GM21526 (cell line): Measurements from ENCODE around the gene IL21R.
"Not testable (repeated sequence)": the region's sequence is repeated elsewhere in the genome, so short reads cannot be mapped to it uniquely, and the experiment has no call there.

Experiments
- ATAC-seq: cut with Tn5 transposase; IDR thresholded peaks from one replicate; pipeline ENCODE4 v1.9.1; 2021; ENCODE audit warnings: moderate library complexity; ENCODE audit not compliant: unreplicated experiment, low FRiP score

Gene IL21R

DNA sequence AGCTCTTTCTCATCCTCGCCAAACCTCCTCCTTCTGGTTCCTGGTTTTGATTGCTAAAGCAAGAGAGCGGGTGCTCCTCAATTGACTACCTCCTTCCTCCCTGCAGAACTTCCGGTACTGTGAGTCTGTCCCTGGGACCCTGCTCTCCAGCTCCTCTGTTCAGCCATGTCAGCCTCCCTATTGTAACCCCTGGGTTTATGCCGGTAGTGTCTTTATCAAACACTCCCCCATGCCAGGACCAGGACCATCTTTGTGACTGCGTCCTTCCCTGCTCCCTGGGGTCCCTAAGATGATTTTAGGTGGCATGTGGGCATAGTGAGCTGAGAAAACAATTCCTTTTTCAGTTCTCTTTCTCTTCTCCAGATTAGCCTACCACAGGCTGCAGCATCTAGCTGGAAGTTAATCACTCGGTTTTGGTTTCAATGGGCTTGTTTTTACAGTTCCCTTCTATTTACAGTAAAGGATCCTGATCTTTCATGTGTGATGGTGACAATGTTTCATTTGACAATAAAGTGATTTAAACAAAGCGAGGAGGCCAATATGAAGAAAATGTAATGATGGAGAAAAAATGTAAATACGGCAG lies 27.7 kb upstream of the IL21R start:
- no peak for ATAC-seq

- ATAC-seq: peak; percentile 37
These were observed 27.1 kb upstream of the IL21R start for GRCh38 chr16:27374804-27375425.

DNA sequence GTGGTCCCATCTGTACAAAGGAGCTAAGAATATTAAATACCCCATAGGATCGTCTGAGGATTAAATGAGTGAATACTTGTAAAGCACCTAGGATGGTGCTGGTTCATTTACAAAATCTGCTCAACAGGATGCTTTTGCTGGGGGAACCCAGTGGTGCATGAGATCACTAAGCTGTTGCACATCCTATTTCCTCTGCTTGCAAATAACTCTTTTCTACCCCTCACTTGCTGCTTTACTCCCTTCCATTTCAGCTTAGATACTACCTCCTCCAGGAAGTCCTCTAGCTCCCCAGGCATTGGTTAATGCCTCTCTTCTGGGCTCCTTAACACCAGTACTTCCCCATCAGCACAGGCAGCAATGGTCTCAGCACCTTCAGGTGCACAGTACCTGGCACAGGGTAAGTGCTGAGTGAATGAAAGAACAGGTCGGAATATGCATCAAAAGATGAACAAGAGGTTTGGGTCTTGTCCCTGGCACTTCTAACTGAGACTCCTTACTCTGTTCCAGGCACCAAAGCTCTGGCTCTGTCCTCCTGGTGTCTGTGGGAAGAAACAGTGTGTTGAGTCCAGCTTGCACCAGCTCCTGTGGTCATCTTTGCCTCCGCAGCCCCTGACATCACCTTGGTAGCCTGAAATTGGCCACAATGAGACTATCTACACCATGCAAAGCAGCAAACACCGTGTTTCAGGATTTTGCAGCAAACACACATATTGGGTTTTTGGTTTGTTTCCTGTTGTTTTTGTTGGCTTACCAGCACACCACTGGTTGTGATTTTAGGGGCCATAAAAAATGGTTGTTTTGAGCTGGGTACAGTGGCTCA lies 24.1 kb upstream of the IL21R start:
- ATAC-seq: no peak

- ATAC-seq: no peak
These were observed 23.0 kb upstream of the IL21R start for GRCh38 chr16:27378871-27379481.

DNA sequence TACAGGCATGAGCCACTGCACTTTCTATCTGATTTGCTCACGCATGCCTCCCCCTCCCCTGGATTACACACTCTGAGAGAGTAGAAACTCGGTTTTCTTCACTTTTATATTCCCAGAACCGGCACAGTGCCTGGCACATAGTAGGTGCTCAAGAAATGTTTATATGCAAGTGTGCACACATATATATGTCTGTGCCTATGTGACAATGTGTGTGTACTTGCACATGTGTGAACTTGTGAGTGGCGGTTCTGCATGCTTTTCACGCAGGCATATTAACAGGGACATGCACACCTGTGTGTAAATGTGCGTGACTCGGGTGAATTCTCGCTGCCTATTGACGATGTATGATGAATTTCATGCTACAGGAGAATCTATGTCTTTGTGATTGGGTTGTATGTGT lies 22.1 kb upstream of the IL21R start:
- no peak for ATAC-seq

DNA sequence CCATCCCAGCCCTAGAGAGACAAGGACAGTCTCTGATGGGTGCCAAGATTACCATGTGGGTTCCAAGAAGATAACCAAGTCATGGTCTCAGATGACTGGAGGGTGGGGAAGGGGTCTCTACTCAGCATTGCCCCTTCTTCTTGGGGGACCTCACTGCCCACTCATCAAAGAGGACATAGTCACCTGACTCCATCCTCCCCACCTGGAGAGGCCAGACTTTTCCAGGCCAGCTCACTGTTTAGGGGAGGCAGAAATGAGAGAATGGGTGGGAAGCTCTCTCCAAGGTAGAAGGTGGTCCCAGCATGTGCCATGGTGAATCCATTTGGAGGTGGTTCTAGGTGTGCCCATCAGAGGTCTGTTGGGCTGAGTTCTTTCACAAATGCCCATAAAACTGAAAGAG lies 20.7 kb upstream of the IL21R start:
- ATAC-seq: no peak

GRCh38 chr16:27381974-27382855 lies 19.8 kb upstream of the IL21R start:
- no peak for ATAC-seq

DNA sequence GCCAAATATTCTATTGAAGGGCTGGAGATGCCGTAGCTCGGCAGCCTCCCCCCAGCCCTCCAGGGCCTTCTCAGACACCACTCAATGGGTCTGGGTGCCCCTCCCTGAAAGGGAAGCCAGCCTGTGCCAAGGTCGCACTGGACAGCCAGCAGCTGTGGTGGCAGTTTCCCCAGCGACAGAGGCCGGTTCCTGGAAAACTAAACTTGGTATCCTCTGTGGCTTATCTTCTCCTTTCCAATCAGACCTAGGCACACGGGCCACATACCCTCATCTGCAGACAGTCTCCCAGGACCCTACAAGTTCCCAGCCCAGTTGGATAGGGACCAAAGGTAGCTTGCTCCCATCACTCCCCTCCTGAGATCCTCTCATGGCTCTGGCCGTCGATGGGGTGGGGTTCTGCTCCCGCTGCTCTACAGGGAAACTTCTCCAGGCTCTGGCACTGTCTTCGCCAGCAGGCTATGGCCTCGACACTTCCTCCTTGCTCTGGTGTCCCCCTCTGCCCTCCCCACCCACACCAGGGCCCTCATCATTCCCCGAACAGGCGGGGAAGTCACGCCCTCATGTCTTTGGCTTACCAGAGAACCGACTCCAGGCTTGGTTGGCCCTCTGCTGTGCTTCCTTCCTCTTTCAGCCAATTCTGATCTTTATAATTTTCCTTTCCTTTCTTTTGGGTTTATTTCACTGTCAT lies 18.3 kb upstream of the IL21R start:
- no peak for ATAC-seq

DNA sequence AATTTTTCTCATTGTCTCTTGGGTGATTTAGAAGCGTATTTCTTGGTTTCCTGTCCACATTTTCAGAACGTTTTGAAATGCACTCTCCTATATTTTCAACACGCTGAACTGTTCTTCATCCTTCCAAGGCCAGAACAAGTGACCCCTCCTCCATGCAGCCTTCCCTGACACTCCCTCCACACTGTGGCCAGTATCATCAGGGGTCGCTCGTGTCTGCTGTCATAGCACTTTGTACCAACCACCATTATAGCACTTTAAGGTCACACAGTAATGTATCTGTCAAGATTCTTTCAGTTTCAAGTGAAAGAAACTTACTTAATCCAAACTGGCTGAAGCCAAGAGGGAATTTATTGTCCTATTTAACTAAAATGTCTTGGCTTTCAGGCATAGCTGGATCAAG lies 17.5 kb upstream of the IL21R start:
- no peak for ATAC-seq

GRCh38 chr16:27385398-27385797 lies 16.6 kb upstream of the IL21R start:
- ATAC-seq: no peak

DNA sequence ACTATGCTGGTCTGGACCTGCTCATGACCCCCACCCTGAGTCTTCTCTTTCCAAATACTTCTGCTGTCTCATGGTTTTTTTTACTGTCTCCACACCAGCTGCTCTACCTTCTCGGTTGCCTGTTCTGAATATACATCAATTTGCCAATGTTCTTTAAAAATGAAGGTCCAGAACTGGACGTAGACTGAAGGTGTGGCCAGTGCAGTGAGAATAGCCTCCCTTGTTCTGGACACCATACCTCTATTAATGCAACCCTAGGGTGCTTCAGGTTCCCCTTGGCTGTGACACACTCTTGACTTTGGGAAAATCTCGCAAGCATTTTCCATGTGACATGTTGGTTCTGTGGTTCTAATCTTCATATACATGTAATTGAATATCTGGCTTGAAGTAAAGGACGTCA lies 15.3 kb upstream of the IL21R start:
- no peak for ATAC-seq

DNA sequence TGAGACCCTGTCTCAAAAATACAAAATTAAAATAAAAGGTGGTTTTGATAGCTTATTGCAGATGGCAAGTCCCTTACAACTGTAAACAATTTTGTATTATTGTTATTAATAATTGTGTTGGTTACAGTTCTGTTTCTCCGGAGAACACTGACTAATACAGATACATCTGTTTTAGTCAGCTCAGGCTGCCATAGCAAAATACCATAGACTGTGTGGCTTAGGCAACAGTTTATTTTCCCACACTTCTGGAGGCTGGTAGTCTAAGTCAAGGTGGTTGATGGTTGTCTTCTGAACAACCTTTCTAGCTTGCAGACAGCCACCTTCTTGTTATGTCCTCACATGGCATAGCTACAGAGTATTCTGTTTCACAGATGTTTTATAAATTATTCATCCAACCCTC lies 14.2 kb upstream of the IL21R start:
- no peak for ATAC-seq

DNA sequence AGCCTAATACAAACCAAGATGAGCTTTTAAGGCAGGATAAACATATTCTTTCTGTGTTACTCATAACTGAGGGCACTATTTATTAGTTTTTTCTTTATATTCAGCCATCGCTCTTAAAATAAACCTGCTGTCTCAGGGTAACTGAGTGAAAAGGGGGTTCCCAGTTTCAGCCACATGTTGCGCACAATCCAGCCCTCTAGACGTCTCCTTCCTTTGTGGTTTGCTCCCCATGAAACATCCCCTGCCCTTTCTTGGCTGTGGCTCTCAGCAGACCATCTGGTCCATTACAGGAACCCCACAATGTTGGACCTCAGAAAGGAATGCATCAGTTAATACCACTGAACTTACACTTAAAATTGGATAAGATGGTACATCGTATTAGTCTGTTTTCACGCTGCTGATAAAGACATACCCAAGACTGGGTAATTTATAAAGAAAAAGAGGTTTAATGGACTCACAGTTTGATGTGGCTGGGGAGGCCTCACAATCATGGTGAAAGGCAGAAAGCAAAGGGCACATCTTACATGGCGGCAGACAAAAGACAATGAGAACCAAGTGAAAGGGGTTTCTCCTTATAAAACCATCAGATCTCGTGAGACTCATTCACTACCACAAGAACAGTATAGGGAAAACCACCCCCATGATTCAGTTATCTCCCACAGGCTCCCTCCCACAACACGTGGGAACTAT lies 12.6 kb upstream of the IL21R start:
- no peak for ATAC-seq

DNA sequence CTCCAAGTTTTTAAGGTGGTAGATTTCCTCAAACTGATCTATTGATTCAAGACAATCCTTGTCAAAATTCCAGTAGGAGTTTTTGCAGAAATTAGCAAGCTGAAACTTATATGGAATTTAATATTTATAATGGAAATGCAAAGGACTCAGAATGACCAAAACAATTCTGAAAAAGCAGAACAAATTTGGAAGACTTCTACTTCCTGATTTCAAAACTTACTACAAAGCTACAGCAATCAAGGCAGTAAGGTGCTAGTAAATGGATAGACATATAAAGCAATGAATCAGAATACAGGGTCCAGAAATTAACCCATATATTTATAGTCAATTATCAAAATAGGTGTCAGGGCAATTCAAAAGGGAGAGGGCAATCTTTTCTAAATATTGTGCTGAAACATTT lies 11.8 kb upstream of the IL21R start:
- ATAC-seq: no peak

DNA sequence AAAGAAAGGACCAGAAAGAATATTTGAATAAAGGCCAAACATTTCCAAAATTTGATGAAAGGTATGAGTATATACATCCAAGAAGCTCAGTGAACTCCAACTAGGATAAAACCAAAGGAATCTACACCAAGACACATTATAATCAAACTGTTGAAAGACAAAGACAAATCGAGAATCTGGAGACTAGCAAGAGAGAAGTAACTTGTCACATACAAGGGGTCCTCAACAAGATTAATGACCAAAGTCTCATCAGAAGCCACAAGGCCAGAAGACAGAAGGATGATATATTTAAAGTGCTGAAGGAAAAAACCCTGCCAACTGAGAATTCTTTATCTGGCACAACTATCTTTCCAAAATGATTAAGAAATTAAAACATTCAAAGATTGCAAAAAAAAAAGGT lies 9.3 kb upstream of the IL21R start:
- ATAC-seq: no peak

DNA sequence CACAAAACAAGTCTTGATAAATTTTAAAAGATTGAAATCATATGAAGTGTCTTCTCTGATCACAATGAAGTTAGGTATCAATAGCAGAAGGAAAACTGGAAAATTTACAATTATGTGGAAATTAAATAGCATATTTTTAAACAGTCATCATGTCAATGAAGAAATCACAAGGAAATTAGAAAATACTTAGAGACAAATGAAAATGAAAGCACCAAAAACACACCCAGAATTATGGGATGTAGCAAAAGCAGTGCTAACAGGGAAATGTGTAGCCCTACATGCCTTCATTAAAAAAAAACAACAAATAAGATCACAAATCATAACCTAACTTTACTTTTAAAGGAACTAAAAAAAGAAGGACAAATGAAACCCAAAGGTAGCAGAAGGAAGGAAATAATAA lies 7.5 kb upstream of the IL21R start:
- ATAC-seq: no peak

DNA sequence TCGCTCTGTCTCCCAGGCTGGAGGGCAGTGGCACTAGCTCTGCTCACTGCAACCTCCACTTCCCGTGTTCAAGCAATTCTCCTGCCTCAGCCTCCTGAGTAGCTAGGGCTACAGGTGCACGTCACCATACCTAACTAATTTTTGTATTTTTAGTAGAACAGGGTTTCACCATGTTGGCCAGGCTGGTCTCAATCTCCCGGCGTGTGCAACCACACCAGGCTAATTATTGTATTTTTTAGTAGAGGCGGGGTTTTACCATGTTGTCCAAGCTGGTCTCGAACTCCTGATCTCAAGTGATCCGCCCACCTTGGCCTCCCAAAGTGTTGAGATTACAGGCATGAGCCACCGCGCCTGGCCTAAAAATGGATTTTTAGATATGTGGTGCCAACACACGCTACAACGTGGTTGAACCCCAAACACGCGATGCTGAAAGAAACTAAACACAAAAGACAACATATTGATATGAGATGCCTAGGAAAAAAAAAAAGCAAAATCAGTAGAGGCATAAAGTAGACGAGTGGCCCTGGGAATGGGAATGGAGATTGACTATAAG lies 3.6 kb upstream of the IL21R start:
- not testable (repeated sequence) for ATAC-seq

DNA sequence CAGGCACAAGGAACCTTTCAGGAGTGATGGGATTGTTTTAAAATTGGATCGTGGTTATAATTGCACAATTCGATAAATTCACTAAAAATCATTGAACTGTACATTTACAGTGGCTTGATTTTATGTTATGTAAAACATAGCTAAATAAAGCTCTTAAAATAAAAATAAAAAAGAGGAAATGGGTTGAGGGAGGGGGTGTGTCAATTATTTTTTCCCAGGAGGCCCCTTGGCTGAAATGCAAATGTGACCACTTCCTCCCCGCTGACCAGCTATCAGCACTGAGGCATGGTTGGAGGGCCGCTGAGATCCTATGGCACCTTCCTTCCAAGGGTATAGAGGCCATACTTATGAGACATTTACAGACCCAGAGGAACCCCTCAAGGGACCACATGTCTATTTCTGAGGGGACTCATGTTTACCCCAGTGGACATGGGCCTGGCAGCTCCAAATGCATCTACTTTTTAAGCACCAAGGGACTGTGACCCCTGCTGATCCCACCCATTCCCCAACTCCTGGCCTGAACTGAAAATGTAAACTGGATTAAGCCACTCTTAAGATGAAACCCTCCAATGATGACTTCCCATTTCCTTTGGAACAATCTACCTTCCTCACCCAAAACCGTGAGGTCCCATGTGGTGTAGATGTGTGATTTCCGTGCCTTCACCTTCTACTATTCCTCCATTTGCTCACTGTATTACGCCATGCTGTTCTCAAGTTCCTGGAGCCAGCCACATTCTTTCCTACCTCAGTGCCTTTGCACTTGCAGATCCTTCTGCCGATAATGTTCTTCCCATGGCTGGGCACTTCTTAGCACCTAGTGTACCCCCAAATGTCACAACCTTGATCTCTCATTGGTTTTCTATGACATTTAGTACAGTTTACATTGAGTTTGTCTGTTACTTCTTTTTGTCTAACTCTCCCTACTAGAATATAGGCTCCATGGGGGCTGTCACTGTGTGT lies 2.8 kb upstream of the IL21R start:
- ATAC-seq: no peak
